ENCODE measurements around the gene OR10A3.

DNA sequence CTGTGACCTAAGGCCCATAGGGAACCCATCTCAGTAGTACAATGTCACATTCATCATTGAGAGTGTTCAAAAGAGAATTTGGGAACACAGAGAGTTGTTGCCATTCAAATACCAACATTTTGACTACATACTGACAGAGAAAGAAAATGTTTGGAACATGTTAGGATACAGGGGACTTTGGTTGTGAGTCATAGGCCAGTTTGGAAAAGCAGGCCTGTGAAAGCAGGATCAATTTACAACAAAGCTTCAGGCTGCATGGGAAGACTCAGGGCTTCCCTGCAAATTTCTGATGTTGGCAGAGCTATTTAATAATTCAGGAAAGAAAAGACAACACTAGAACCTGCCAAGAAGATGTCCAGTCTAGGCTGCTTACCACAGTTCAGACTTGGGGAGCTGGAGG, 23.4 kb upstream of the OR10A3 start:
- TF ChIP-seq, protein P1, sequence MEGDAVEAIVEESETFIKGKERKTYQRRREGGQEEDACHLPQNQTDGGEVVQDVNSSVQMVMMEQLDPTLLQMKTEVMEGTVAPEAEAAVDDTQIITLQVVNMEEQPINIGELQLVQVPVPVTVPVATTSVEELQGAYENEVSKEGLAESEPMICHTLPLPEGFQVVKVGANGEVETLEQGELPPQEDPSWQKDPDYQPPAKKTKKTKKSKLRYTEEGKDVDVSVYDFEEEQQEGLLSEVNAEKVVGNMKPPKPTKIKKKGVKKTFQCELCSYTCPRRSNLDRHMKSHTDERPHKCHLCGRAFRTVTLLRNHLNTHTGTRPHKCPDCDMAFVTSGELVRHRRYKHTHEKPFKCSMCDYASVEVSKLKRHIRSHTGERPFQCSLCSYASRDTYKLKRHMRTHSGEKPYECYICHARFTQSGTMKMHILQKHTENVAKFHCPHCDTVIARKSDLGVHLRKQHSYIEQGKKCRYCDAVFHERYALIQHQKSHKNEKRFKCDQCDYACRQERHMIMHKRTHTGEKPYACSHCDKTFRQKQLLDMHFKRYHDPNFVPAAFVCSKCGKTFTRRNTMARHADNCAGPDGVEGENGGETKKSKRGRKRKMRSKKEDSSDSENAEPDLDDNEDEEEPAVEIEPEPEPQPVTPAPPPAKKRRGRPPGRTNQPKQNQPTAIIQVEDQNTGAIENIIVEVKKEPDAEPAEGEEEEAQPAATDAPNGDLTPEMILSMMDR (IDR thresholded peaks at IDR 0.05), result no peak
- TF ChIP-seq POLR2A (IDR thresholded peaks at IDR 0.05), result no peak

Measured in prostate gland (tissue), 2 donors.